ENCODE data around the gene USP10.
"Not testable (repeated sequence)": the region's sequence is repeated elsewhere in the genome, so short reads cannot be mapped to it uniquely, and the experiment has no call there.

Gene USP10

DNA sequence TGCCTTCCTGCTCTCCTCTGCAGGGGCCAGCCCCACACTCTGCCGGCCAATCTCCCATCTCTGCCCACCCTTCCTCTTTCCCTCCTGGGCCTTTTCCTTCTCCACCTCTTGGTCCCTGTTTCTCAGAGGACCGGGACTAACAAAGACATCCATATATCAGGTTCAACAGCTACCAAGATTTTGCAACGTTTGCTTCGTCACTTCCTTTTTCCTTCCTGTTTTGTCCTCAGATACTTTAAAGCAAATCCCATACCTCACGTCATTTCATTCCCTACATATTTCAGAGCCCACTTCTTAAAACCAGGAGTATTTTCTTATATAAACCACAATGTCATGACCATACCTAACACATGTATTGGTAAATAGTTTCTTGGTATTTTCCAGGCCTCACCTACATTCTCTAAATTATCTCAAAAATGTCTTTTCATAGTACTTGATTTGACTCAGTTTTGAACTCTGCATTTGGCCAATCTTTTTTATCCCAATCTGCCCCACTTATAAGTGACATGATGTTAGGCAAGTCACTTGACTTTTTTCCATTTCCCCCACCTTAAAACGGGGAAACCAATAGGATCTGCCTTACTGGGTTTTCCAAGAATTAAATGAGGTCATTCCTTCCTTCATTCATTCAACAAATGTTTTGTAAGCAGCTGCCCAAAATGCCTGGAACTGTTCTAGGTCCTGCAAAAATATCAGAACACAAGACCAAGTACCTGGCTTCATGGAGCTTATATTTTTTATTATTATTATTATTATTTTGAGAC is 7.2 kb upstream of the USP10 start:
- TF ChIP-seq JUND (IDR thresholded peaks at IDR 0.05; ENCODE audit: low read depth), result no peak
- in situ Hi-C loops (cut with HindIII; ENCODE audit: low pct_unique_long_range_greater_than_20kb, low sequenced_read_pairs), result no loop called here
- no peak for DNase-seq (ENCODE audit: low read depth in 1 of 2, low spot score in 1 of 2)

DNA sequence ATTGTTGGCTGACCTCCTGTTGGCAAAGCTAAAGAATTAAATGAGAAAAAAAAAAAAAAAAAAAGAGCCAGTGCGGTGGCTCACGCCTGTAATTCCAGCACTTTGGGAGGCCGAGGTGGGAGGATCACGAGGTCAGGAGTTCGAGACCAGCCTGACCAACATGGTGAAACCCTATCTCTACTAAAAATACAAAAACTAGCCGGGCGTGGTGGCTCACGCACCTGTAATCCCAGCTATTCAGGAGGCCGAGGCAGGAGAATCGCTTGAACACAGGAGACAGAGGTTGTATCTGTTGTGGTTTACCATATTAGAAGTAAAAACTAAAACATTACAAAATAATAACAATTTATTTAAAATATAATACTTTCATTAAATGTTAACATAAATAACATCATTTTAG is 5.9 kb upstream of the USP10 start:
- DNase-seq (ENCODE audit: low read depth in 1 of 2, low spot score in 1 of 2); in situ Hi-C loops (cut with HindIII; ENCODE audit: low pct_unique_long_range_greater_than_20kb, low sequenced_read_pairs): not testable (repeated sequence)

DNA sequence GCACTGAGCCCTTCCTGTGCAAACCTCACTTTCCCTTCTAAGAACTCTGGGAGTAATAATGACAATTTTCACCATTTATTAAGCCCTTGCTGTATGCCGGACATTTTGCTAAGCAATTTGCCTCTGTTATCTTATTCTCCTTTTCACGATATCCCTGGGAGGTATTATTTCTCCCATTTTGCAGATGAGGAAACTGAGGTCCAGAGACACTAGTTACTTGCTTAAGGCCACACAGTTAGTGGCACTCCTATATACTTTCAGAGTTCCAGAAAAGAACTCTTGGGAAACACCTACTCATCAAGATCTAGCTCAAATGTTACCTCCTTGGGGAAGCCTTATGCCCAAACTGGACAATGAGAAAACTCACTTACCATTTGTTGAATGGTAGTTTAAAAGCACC is 4.8 kb upstream of the USP10 start:
- no peak for DNase-seq (ENCODE audit: low read depth in 1 of 2, low spot score in 1 of 2)
- in situ Hi-C loops (cut with HindIII; ENCODE audit: low pct_unique_long_range_greater_than_20kb, low sequenced_read_pairs), result no loop called here
- no peak for TF ChIP-seq JUND (IDR thresholded peaks at IDR 0.05; ENCODE audit: low read depth)

DNA sequence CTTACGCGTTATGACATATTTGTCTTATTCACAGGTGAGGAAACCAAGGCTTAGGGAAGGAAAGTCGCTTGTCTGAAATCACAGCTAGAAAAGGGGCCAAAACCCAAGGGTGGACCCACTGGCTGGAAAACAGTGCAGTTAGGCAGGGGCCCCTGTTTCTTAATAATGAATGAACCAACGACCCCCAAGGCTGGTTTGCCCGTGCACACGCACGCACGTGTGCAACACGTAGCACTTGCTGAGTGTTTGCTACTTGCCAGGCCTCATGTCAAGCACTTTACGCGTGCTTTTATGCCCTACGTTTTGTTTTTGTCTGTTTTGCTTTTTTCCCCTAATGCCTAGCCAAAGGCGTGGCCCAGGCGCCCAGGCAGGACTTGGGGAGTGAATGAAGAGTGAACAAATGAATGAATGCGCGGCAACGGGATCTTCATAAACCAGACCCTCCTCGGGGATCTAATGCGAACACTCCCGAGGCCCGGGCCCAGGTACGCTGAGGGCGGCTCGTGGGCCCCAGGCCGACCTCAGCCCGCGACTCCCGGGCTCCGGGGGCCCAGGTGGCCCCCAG is 571 bp upstream of the USP10 start:
- peak in 1 of 2 experiments; percentile 39 for DNase-seq (ENCODE audit: low read depth in 1 of 2, low spot score in 1 of 2)
- TF ChIP-seq JUND (IDR thresholded peaks at IDR 0.05; ENCODE audit: low read depth), result no peak
- in situ Hi-C loops (cut with HindIII; ENCODE audit: low pct_unique_long_range_greater_than_20kb, low sequenced_read_pairs), result no loop called here

DNA sequence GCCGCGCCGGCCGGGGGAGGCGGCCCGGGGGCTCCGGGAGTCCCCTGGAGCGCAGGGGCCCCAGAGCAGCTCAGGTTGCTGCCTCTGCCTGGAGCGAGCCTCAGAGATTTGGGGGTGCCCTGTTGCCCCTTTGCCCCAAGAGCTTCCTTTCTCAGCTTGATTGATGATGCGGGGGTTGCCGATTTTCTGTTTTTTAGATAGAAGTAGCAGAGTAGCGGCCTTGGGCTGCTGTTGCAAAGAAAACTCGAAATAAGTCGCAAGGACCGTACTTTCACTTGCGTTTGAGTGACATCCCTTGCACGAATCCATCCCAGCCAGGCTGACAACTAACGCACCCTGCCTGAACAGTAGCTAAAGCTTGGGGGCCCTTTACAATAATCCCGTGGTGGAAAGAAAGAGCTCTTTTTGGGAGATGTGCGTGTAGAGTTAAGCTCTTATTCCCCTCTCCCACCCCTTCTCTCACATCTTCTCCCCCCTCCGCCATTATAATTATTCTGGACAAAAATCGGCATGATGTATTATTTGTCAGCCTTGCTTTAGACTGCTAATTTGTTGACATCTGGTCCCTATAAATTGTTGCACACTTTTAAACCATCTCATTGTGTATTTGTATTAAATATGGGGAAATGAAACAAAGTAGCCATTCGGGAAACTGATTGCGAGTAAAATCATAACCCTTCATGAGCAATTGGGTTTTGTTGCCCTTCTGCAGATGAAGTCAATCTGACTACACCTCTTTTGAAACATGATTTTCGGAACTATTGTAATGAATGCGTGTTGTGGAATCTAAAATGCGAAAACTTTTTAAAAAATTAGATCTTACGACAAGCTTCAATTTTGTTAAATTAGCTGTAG is 873 bp downstream of the USP10 start:
- no peak for TF ChIP-seq JUND (IDR thresholded peaks at IDR 0.05; ENCODE audit: low read depth)
- in situ Hi-C loops (cut with HindIII; ENCODE audit: low pct_unique_long_range_greater_than_20kb, low sequenced_read_pairs), result no loop called here
- peak in 1 of 2 experiments; percentile 64 for DNase-seq (ENCODE audit: low read depth in 1 of 2, low spot score in 1 of 2)

DNA sequence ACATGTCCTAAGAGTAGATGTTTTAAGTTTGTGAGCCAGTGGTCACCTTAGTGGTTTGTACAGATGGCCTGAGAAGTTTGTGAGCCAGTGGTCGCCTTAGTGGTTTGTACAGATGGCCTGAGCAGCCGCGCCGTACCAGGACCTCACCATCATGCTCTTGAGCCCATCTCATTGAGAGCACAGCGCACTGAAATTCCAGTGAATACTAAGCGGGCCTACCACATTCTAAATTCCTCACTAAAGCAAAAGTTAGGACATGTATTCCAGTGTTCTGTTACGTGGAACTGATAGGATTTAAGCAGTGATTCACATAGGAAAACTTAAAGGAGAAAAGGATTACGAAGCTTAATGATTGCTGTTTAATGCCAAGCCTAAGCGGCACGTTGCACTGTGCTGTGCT is 3.9 kb downstream of the USP10 start:
- in situ Hi-C loops (cut with HindIII; ENCODE audit: low pct_unique_long_range_greater_than_20kb, low sequenced_read_pairs), result no loop called here
- DNase-seq (ENCODE audit: low read depth in 1 of 2, low spot score in 1 of 2), result no peak
- no peak for TF ChIP-seq JUND (IDR thresholded peaks at IDR 0.05; ENCODE audit: low read depth)

DNA sequence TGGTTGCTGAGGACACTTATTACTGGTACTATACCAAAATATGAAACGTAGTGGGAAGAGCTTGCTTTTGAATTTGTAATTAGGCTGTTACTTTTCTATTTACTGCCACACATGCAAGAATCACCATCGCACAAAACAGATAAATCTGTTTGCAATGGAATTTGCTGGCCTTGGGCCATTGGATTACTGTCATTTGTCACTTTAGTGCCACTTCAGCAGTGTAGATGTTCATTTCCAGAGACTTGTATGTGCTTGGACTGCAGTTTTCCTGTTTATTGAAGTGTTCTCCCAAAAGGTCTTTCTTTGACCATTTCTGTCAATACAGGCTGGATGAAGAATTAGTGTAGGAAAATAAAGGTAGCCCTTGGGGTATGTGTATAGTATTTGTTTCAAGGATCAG is 4.5 kb downstream of the USP10 start:
- no peak for TF ChIP-seq JUND (IDR thresholded peaks at IDR 0.05; ENCODE audit: low read depth)
- DNase-seq (ENCODE audit: low read depth in 1 of 2, low spot score in 1 of 2), result no peak
- in situ Hi-C loops (cut with HindIII; ENCODE audit: low pct_unique_long_range_greater_than_20kb, low sequenced_read_pairs), result no loop called here

DNA sequence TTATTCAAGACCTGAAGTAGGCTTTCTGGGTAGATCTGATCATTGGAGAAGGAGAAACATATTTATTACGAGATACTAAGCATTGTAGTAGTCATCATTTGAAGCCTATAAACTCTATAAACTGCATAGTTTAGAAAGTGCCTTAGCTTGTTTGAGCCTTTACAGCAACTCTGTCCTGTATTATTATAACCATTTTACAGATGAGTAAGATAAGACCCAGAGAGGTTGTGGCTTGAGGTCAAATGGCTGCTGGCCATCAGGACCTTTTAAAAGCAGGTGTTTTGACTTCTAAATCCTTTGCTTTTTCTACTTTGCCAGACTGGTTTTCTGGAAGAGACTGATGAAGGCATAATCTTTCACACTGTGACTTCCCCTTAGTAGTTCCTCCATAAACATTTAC is 7.1 kb downstream of the USP10 start:
- in situ Hi-C loops (cut with HindIII; ENCODE audit: low pct_unique_long_range_greater_than_20kb, low sequenced_read_pairs), result no loop called here
- no peak for DNase-seq (ENCODE audit: low read depth in 1 of 2, low spot score in 1 of 2)

DNA sequence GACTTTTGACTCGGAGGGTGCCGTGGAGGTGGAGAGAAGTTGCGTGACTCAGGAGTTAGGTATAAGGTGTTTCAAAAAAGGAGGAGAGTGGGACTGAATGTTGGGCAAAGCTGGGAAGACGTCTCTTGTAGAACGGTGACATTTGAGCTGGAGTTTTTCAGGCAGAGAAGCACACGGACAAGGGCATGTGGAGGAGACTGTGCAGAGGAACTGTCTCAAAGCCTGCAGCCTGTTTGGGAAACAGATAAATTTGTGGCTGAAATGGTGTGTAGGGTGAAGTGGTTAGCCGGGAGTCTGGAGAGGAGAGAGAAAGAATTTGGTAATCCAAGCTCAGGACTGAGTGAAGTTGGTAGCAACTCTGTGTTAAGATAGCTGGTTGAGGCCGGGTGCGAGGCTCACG is 9.8 kb downstream of the USP10 start:
- in situ Hi-C loops (cut with HindIII; ENCODE audit: low pct_unique_long_range_greater_than_20kb, low sequenced_read_pairs), result no loop called here
- no peak for TF ChIP-seq JUND (IDR thresholded peaks at IDR 0.05; ENCODE audit: low read depth)
- DNase-seq (ENCODE audit: low read depth in 1 of 2, low spot score in 1 of 2), result no peak

More for the DNA sequence above, 7.1 kb downstream of the USP10 start:
- TF ChIP-seq JUND (IDR thresholded peaks at IDR 0.05; ENCODE audit: low read depth), result no peak

DNA sequence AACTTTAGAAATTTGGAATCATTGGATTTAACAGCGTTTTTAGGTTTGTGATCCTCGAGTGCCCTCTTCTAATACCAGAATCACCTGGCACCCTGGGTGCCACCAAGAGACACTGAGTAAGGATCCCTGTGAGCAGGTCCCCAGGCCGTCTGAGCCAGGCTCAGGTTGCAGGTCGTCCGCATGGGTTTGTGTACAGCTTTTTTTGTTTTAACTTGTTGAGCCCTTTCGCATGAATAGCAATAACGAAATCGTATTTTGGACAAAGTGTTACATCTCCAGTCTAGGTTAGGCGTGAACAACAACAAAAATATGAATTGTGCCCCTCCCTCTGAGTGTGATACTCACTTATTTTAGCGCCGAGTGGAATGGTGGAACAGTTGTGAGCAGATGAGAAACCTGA is 10.9 kb downstream of the USP10 start:
- no peak for TF ChIP-seq JUND (IDR thresholded peaks at IDR 0.05; ENCODE audit: low read depth)
- no peak for DNase-seq (ENCODE audit: low read depth in 1 of 2, low spot score in 1 of 2)
- in situ Hi-C loops (cut with HindIII; ENCODE audit: low pct_unique_long_range_greater_than_20kb, low sequenced_read_pairs), result no loop called here

DNA sequence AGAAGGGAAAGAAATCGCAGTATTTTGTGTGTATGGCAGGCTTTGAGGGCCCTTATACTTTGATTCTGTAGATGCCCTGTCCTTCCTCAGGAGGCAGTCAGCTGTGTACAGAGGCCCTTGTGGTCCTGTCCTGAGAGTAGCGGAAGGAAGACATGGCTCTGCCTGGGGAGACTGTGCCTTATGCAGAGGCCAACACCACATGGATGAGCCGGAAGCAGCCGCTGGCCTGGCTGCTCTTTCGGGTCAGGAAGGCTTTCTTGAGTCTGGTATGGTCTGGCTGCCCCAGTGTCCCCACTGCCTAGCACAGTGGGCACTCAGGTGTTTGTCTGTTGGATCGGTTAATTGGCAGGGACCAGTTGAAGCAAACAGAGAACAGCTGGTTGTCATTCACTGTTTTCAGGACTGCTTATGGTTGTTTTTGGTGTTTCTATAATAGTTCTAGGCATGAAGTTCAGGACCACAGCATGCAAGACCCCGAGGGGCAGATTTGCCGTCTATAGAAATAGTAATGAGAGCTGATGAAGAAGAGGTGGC is 12.4 kb downstream of the USP10 start:
- no peak for TF ChIP-seq JUND (IDR thresholded peaks at IDR 0.05; ENCODE audit: low read depth)
- in situ Hi-C loops (cut with HindIII; ENCODE audit: low pct_unique_long_range_greater_than_20kb, low sequenced_read_pairs), result no loop called here
- no peak for DNase-seq (ENCODE audit: low read depth in 1 of 2, low spot score in 1 of 2)

DNA sequence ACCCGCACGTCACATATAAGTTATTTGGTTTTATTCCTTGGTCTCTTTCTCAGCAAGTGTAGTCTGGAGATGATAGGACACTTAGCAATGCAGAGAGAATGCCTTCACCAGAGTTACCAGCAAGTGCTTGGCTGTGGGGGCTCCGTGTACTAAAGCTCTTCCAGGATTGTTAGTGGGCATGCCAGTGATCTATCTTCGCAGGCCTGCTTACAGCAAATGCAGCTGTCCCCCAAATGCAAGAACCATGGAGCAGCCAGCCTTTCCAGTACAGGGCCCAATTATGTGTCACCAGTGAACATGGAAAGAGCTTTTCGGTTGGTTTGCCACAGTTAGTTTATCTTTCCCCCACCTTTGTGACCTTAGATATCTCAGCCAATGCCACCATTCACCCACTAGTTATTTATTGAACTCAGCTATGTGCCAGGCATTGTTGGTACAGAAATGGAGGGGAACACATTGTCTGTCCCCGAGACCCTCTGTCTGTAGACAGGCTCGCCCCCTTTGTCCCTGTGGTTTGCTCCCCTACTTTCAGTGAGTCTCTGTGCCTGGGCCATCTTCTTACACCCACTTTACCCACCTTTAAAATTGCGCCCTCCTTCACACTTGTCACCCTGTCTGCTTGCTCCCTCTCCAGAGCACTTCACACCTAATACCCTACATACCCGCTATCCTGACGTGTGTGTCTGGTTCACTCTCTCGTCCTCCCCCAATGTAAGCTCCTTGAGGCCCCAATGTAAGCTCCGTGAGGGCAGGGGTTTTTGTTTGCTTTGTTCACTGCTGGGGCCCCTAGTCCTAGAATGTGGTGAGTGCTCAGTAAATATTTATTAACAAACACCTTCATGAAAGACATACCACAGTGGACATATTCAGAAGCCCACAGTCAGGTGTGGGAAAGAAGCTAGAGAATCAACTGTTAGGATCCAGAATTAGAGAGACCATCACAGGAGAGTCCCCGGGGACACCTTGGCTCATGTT is 13.3 kb downstream of the USP10 start:
- TF ChIP-seq JUND (IDR thresholded peaks at IDR 0.05; ENCODE audit: low read depth), result no peak
- no peak for DNase-seq (ENCODE audit: low read depth in 1 of 2, low spot score in 1 of 2)
- in situ Hi-C loops (cut with HindIII; ENCODE audit: low pct_unique_long_range_greater_than_20kb, low sequenced_read_pairs), result no loop called here
